Omental fat pad (tissue), 4 donors: ENCODE data around the gene PNMA6A. TPM values are rescaled to one million over a fixed set of nuclear protein-coding genes. Genes with fewer than 3 reads are reported as not detected.

ENCODE experiments used
- ATAC-seq: fragments of 150-250 bp; one replicate; pipeline ENCODE4 v1.9.1; 2016; ENCODE audit warnings: mild to moderate bottlenecking, moderate library complexity; ENCODE audit not compliant: low FRiP score
- DNase-seq: peaks from one replicate; pipeline ENCODE4 v3.0.0-alpha.2; 2019; ENCODE audit warnings: low spot score
- CTCF ChIP-seq, 3 donors: fragments of 450-650 bp; IDR thresholded peaks; one replicate each; pipeline ENCODE4 v1.5.1; 2016 to 2017; ENCODE audit warnings: antibody characterized with exemption in 3 of 3, mild to moderate bottlenecking in 3 of 3, moderate library complexity in 2 of 3
- total RNA-seq, 4 donors: library from RNA; depleted of rRNA; stranded (reverse); fragments of >200 nt; gene quantifications; one replicate each; pipeline ENCODE4 v1.1.0, GENCODE V29; 2016

Gene PNMA6A
- total RNA-seq, 4 donors from 2014 or later, result 1.1 to 2.3 (median 1.7) TPM

DNA sequence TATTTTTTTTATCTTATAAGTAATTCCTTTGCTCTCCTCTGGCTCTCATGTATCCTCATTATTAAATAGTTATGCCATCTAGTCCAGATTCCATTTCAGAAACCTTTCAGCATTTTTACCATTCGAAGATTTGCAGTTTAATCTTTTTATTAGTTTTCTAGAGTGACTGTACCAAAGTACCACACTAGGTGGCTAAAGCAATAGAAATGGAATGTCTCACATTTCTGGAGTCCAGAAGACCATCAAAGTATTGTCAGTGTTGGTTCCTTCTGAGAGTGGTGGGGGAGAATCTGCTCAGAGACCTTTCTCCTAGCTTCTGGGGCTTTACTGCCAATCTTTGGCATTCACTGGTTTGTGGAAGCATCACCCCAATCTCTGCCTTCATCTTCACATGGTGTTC lies 19.7 kb upstream of the PNMA6A start:
- no peak for TF ChIP-seq CTCF (IDR thresholded peaks at IDR 0.05)
- no peak for ATAC-seq
- no peak for DNase-seq

DNA sequence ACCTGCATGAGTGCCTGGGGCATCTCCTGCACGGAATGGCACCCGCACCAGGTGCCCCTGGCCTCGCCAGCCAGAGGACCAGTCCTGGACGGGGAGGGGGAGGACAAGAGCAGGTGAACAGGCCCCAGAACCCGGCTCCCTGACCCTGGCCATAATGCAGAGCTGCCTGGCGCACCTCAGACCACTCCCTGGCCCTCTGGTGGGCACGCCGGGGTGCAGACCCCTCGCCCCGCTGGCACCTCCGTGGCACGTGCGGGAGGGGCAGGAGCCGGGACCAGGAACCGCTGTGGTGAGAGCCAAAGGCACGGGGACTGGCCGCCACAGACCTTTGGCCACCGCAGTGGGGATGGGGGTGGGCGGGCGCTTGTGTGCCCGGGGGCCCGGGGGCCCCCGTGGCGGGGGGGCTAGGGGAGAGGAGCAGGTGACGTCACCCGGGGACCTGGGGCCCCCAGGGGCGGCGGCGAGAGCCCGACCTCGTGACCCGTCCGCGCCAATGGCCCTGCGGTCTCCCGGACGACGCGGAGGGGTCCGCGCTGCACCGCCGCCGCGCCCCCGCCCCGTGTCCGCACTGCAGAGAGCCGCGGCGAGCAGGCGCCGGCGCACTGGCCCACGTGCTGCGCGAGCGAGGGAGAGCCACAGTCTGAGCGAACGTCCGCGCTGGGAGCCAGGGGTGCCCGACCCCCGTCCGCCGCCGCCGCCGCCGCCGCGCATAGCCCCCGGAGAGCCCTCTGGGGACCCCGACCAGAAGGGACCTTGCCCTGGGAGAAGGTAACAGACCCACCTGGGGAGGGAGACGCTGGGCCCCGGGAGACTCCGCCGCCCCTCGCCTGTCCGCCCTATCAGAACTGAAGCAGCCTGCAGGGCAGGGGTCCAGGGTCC lies 16.1 kb upstream of the PNMA6A start, which contains the start of gene PNMA3:
Gene PNMA3 (plus strand): TSS at position 600 of the 879 bp plus-strand sequence. CDS start 586 bp downstream, outside the sequence.
- ATAC-seq (no peak), DNase-seq (no peak)
- no peak for TF ChIP-seq CTCF (IDR thresholded peaks at IDR 0.05)

DNA sequence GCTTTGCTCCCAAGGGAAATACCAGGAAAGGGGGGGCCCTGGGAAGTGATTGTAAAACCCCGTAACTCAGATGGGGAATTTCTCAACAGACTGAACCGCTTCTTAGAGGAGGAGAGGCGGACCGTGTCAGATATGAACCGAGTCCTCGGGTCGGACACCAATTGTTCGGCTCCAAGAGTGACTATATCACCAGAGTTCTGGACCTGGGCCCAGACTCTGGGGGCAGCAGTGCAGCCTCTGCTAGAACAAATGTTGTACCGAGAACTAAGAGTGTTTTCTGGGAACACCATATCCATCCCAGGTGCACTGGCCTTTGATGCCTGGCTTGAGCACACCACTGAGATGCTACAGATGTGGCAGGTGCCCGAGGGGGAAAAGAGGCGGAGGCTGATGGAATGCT lies 15.0 kb upstream of the PNMA6A start:
- TF ChIP-seq CTCF (IDR thresholded peaks at IDR 0.05), result no peak
- ATAC-seq (no peak), DNase-seq (no peak)

- no peak for TF ChIP-seq CTCF (IDR thresholded peaks at IDR 0.05)
- ATAC-seq, result no peak
- no peak for DNase-seq
These were observed 12.8 kb upstream of the PNMA6A start for GRCh38 chrX:153059191-153060094.

DNA sequence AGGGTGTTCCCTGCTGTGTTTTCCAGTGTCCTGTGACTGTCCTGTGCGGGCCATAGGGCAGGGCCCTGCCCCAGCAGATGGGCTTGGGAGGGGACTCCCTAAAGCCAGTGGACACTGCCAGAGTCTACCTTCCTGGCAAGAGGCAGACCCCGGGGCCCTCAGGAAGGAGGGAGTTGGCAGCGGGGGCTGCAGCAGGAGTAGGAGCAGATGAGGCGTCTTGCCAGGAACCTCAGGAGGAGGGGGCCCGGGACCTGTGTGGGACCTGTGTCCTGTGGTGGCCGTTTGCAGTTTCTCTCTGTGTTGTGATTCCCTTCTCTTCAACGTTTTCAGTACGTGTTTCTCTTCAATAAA lies 12.2 kb upstream of the PNMA6A start:
- no peak for TF ChIP-seq CTCF (IDR thresholded peaks at IDR 0.05)
- DNase-seq (no peak), ATAC-seq (no peak)

- no peak for DNase-seq
- TF ChIP-seq CTCF (IDR thresholded peaks at IDR 0.05), result no peak
- no peak for ATAC-seq
These were observed 10.5 kb upstream of the PNMA6A start for GRCh38 chrX:153061732-153062131.
